Measurements from ENCODE around the gene ATOH8. TPM values are rescaled to one million over a fixed set of nuclear protein-coding genes. Genes with fewer than 3 reads are reported as not detected.

ATOH8 gene
- total and polyA plus RNA-seq, 4 donors: 38.6 to 63.3 (median 50.5) TPM

DNA sequence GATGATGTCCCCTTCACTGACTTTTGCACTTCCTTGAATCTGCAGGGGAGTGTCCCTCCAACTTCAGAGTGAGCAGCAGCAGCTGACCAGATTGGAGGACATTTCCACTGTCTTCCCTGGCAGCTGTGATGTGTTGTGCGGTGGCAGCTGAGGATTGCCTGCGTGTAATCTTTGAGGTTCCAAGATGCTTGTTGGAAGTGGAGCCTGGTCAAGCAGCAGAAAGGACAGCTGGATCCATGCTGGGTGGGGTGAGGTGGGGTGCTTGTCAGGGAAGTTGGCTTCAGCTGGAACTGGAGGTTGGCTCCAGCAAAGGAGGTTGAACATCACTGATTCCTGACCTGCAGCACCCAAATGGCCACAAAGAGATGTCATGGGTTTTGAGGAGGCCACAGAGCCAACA, 70.2 kb downstream of the ATOH8 start:
- Histone ChIP-seq H3K4me3 (no peak overlapping the region), H3K9ac (ENCODE audit: insufficient read depth in 1 of 2, low read length in 2 of 2) (no peak overlapping the region), H3K4me1 (ENCODE audit: control insufficient read depth in 5 of 5, insufficient read depth in 5 of 5, low read length in 5 of 5) (peaks cover 0 to 4% (median 3%) of the 10 kb centered on the region in 5 donors), H3K27ac (ENCODE audit: low read depth in 1 of 2, low read length in 1 of 2) (no peak overlapping the region), H3K9me3 (ENCODE audit: control insufficient read depth in 4 of 4, insufficient read depth in 3 of 4, low read length in 3 of 4) (no peaks in the 10 kb centered on the region), H3K36me3 (ENCODE audit: control insufficient read depth in 4 of 4, insufficient read depth in 4 of 4, low read length in 4 of 4) (no peaks in the 10 kb centered on the region), H3K27me3 (ENCODE audit: control insufficient read depth in 3 of 3, insufficient read depth in 3 of 3, low read length in 2 of 3) (no peaks in the 10 kb centered on the region)
- TF ChIP-seq CTCF (IDR thresholded peaks at IDR 0.05; ENCODE audit: control extremely low read depth, extremely low read depth): no peak
- WGBS, 2 donors: 49 to 50% methylated on average over 2 of the region's 2 CpGs
- DNase-seq (no peak), ATAC-seq (ENCODE audit: insufficient read depth, low FRiP score) (no peak)

DNA sequence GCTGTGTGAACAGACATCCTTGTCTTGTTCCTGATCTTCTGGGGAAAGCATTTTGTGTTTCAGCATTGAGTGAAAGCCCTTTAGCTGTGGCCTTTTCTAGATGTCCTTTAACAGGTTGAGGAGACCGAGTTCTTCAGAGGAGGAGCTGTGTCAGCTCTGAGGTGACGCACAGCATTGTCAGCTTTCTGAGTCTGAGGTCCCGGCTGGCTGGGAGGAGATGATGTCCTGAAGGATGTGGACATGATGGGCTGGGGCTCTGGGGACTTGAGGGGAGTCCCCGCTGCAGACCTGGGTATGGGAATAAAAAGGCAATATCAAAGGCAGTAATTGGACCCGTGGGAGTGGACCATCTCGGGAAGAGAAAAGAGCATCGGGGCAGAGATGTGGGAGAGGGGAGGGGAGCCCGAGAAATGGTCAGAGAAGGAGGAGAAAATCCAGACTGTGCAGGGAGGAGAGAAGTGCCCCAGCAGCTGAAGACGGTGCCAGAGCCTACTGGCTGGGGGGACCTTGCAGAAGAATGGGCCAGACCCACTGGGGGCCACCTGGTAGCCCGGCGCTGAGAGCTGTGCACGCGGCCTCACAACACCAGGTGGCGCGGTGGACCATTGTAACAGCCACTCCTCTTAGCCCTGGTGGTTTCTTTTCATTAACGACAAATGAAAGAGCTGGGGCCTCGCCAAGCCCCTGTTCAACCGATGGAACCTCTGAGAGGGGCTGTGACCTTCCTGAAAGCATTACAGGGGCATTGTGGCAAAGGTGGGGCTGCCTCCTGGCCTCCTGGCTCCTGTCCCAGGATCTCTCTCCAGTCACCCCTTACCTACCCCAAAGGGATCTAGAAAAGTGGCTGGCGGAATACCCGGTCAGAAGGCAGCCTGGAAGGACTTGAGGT, 73.4 kb downstream of the ATOH8 start:
- 31 to 38% methylated on average over 20 of the region's 20 CpGs for WGBS, 2 donors
- peak overlapping the region in 1 of 2 donors; percentile 17 for H3K9ac ChIP-seq (ENCODE audit: insufficient read depth in 1 of 2, low read length in 2 of 2)

DNA sequence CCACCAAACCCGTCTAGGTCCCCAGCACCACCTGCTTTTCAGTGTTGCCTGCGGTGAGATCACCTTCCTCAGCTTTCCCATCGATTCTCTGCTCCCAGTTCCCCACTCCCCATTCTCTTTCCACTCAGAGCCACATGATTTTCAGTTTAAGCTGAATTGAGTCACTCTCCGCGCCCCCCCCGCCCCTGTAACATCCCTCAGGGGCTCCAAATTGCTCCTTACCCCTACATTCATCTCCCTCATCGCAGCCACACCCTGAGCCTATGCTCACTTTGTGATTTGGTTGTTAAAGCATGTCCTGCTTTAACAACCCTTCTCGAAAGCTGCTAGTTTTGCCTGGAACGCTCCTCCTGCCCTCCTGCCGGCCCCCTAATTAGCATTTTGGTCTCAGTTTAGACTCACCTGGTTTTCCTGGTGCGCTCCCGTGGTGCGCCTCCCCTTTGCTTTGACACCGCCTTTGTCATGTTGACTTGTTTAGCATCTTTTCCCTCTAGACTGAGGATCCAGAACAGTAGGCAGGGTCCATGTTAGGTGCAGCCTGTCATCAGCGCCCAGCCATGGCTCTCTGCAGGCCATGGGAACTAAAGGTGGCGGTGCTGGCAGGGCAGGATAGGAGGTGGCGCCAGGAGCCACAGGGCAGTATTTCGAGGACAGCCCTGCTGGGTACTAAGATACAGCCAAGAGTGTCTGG, 74.2 kb downstream of the ATOH8 start:
- Histone ChIP-seq H3K36me3 (ENCODE audit: control insufficient read depth in 4 of 4, insufficient read depth in 4 of 4, low read length in 4 of 4) (no peaks in the 10 kb centered on the region), H3K27me3 (ENCODE audit: control insufficient read depth in 3 of 3, insufficient read depth in 3 of 3, low read length in 2 of 3) (no peaks in the 10 kb centered on the region), H3K27ac (ENCODE audit: low read depth in 1 of 2, low read length in 1 of 2) (no peak overlapping the region), H3K9me3 (ENCODE audit: control insufficient read depth in 4 of 4, insufficient read depth in 3 of 4, low read length in 3 of 4) (no peaks in the 10 kb centered on the region), H3K4me3 (no peak overlapping the region), H3K4me1 (ENCODE audit: control insufficient read depth in 5 of 5, insufficient read depth in 5 of 5, low read length in 5 of 5) (peaks cover 0 to 4% (median 3%) of the 10 kb centered on the region in 5 donors), H3K9ac (ENCODE audit: insufficient read depth in 1 of 2, low read length in 2 of 2) (peak overlapping the region in 1 of 2 donors; percentile 17)
- no peak for TF ChIP-seq CTCF (IDR thresholded peaks at IDR 0.05; ENCODE audit: control extremely low read depth, extremely low read depth)
- DNase-seq (no peak), ATAC-seq (ENCODE audit: insufficient read depth, low FRiP score) (no peak)
- WGBS, 2 donors: 79 to 85% methylated on average over 18 of the region's 18 CpGs

More for the DNA sequence above, 73.4 kb downstream of the ATOH8 start:
- no peak overlapping the region for H3K27ac ChIP-seq (ENCODE audit: low read depth in 1 of 2, low read length in 1 of 2)
- H3K36me3 ChIP-seq (ENCODE audit: control insufficient read depth in 4 of 4, insufficient read depth in 4 of 4, low read length in 4 of 4): no peaks in the 10 kb centered on the region
- no peaks in the 10 kb centered on the region for H3K27me3 ChIP-seq (ENCODE audit: control insufficient read depth in 3 of 3, insufficient read depth in 3 of 3, low read length in 2 of 3)
- DNase-seq: peak; percentile 69 to 79 (median 75)
- peaks cover 0 to 4% (median 3%) of the 10 kb centered on the region in 5 donors for H3K4me1 ChIP-seq (ENCODE audit: control insufficient read depth in 5 of 5, insufficient read depth in 5 of 5, low read length in 5 of 5)
- no peak for ATAC-seq (ENCODE audit: insufficient read depth, low FRiP score)
- no peak overlapping the region for H3K4me3 ChIP-seq
- peak; percentile 86 for TF ChIP-seq CTCF (IDR thresholded peaks at IDR 0.05; ENCODE audit: control extremely low read depth, extremely low read depth)
- no peaks in the 10 kb centered on the region for H3K9me3 ChIP-seq (ENCODE audit: control insufficient read depth in 4 of 4, insufficient read depth in 3 of 4, low read length in 3 of 4)

Measured in lung (tissue), 12 donors.